ENCODE measurements around the gene GRIK4.

GRIK4 gene

GRCh38 chr11:120954381-120954780, 442.8 kb downstream of the GRIK4 start:
- WGBS, 2 experiments (ENCODE audit: insufficient coverage in 2 of 2), result 88 to 89% methylated on average over 5 to 6 of the region's 7 CpGs
- Histone ChIP-seq H3K4me3 (ENCODE audit: extremely low read depth, insufficient read depth, low read length, poor library complexity, severe bottlenecking) (no peak overlapping the region), H3K27ac (ENCODE audit: low read depth, low read length, severe bottlenecking) (no peak overlapping the region), H3K4me1 (ENCODE audit: control insufficient read depth, insufficient read depth, low read length, poor library complexity, severe bottlenecking) (no peaks in the 10 kb centered on the region), H3K9me3 (ENCODE audit: control insufficient read depth, low read length) (no peaks in the 10 kb centered on the region), H3K36me3 (ENCODE audit: control insufficient read depth, insufficient read depth, low read length) (no peaks in the 10 kb centered on the region)

GRCh38 chr11:120956710-120957495, 445.4 kb downstream of the GRIK4 start:
- WGBS, 2 experiments (ENCODE audit: insufficient coverage in 2 of 2), result 73 to 84% methylated on average over 13 to 14 of the region's 16 CpGs
- H3K36me3 ChIP-seq (ENCODE audit: control insufficient read depth, insufficient read depth, low read length), result no peaks in the 10 kb centered on the region
- H3K27ac ChIP-seq (ENCODE audit: low read depth, low read length, severe bottlenecking), result no peak overlapping the region
- H3K4me3 ChIP-seq (ENCODE audit: extremely low read depth, insufficient read depth, low read length, poor library complexity, severe bottlenecking), result no peak overlapping the region
- no peaks in the 10 kb centered on the region for H3K4me1 ChIP-seq (ENCODE audit: control insufficient read depth, insufficient read depth, low read length, poor library complexity, severe bottlenecking)
- H3K9me3 ChIP-seq (ENCODE audit: control insufficient read depth, low read length), result no peaks in the 10 kb centered on the region

GRCh38 chr11:120958185-120958584, 446.6 kb downstream of the GRIK4 start:
- 92 to 94% methylated on average over 10 to 13 of the region's 14 CpGs for WGBS, 2 experiments (ENCODE audit: insufficient coverage in 2 of 2)
- no peaks in the 10 kb centered on the region for H3K9me3 ChIP-seq (ENCODE audit: control insufficient read depth, low read length)
- no peaks in the 10 kb centered on the region for H3K4me1 ChIP-seq (ENCODE audit: control insufficient read depth, insufficient read depth, low read length, poor library complexity, severe bottlenecking)
- no peak overlapping the region for H3K4me3 ChIP-seq (ENCODE audit: extremely low read depth, insufficient read depth, low read length, poor library complexity, severe bottlenecking)
- H3K36me3 ChIP-seq (ENCODE audit: control insufficient read depth, insufficient read depth, low read length), result no peaks in the 10 kb centered on the region
- no peak overlapping the region for H3K27ac ChIP-seq (ENCODE audit: low read depth, low read length, severe bottlenecking)

- H3K4me3 ChIP-seq (ENCODE audit: extremely low read depth, insufficient read depth, low read length, poor library complexity, severe bottlenecking), result no peak overlapping the region
- 64 to 96% methylated on average over 2 to 3 of the region's 3 CpGs for WGBS, 2 experiments (ENCODE audit: insufficient coverage in 2 of 2)
- no peaks in the 10 kb centered on the region for H3K4me1 ChIP-seq (ENCODE audit: control insufficient read depth, insufficient read depth, low read length, poor library complexity, severe bottlenecking)
- H3K27ac ChIP-seq (ENCODE audit: low read depth, low read length, severe bottlenecking), result no peak overlapping the region
- no peaks in the 10 kb centered on the region for H3K9me3 ChIP-seq (ENCODE audit: control insufficient read depth, low read length)
- no peaks in the 10 kb centered on the region for H3K36me3 ChIP-seq (ENCODE audit: control insufficient read depth, insufficient read depth, low read length)
Measured at GRCh38 chr11:120959189-120959588, 447.6 kb downstream of the GRIK4 start.

GRCh38 chr11:120964857-120965256, 453.3 kb downstream of the GRIK4 start:
- no peak overlapping the region for H3K27ac ChIP-seq (ENCODE audit: low read depth, low read length, severe bottlenecking)
- WGBS, 2 experiments (ENCODE audit: insufficient coverage in 2 of 2), result 100% methylated on average over 1 of the region's 1 CpG
- no peaks in the 10 kb centered on the region for H3K4me1 ChIP-seq (ENCODE audit: control insufficient read depth, insufficient read depth, low read length, poor library complexity, severe bottlenecking)
- no peaks in the 10 kb centered on the region for H3K9me3 ChIP-seq (ENCODE audit: control insufficient read depth, low read length)
- no peak overlapping the region for H3K4me3 ChIP-seq (ENCODE audit: extremely low read depth, insufficient read depth, low read length, poor library complexity, severe bottlenecking)
- no peaks in the 10 kb centered on the region for H3K36me3 ChIP-seq (ENCODE audit: control insufficient read depth, insufficient read depth, low read length)

GRCh38 chr11:120966840-120967239, 455.3 kb downstream of the GRIK4 start:
- Histone ChIP-seq H3K4me1 (ENCODE audit: control insufficient read depth, insufficient read depth, low read length, poor library complexity, severe bottlenecking) (no peaks in the 10 kb centered on the region), H3K36me3 (ENCODE audit: control insufficient read depth, insufficient read depth, low read length) (no peaks in the 10 kb centered on the region), H3K9me3 (ENCODE audit: control insufficient read depth, low read length) (no peaks in the 10 kb centered on the region), H3K4me3 (ENCODE audit: extremely low read depth, insufficient read depth, low read length, poor library complexity, severe bottlenecking) (no peak overlapping the region), H3K27ac (ENCODE audit: low read depth, low read length, severe bottlenecking) (no peak overlapping the region)
- WGBS, 2 experiments (ENCODE audit: insufficient coverage in 2 of 2), result 92 to 96% methylated on average over 11 to 12 of the region's 14 CpGs

DNA sequence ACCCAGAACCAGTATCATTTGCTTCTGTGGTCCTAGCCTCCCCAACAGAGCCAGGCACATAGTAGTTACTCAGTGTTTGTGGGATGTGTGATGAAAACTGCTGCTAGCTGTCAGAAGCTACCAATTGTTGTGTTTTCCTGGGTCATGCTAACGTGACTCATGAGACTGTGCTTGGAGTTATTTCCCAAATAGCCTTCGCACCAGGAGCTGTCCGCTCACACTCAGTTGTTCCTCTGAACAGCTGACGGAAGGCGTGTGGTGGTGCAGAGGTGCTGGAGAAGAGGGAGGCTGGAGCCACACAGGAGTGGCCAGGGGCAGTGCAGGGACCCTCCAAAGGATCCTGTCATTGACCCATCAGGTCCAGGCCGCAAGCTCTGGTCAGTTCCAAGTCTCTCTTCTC, 458.4 kb downstream of the GRIK4 start:
- H3K9me3 ChIP-seq (ENCODE audit: control insufficient read depth, low read length), result no peaks in the 10 kb centered on the region
- WGBS, 2 experiments (ENCODE audit: insufficient coverage in 2 of 2), result 91 to 93% methylated on average over 4 to 6 of the region's 6 CpGs
- no peaks in the 10 kb centered on the region for H3K36me3 ChIP-seq (ENCODE audit: control insufficient read depth, insufficient read depth, low read length)
- peaks cover 5% of the 10 kb centered on the region for H3K4me1 ChIP-seq (ENCODE audit: control insufficient read depth, insufficient read depth, low read length, poor library complexity, severe bottlenecking)
- H3K4me3 ChIP-seq (ENCODE audit: extremely low read depth, insufficient read depth, low read length, poor library complexity, severe bottlenecking), result no peak overlapping the region
- H3K27ac ChIP-seq (ENCODE audit: low read depth, low read length, severe bottlenecking), result no peak overlapping the region

DNA sequence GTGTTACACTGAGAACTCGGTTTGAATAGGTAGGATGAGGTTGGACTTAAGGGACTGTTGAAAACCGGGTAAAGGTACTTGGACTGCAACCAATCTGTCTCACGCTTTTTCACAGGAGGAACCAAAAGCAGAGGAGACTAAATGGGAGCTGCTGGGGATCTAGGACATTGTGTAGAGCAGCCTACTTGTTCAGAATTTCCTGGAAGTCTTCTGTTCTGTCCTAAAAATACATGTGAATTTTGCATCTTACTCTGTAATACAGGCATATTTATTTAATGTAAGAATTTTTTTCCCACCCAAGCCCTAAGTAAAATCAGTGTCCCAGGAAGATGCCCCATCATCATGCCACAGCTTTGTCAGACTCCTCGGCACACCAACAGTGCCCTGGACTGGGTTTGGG, 460.3 kb downstream of the GRIK4 start:
- Histone ChIP-seq H3K9me3 (ENCODE audit: control insufficient read depth, low read length) (no peaks in the 10 kb centered on the region), H3K36me3 (ENCODE audit: control insufficient read depth, insufficient read depth, low read length) (no peaks in the 10 kb centered on the region), H3K4me3 (ENCODE audit: extremely low read depth, insufficient read depth, low read length, poor library complexity, severe bottlenecking) (no peak overlapping the region), H3K27ac (ENCODE audit: low read depth, low read length, severe bottlenecking) (no peak overlapping the region), H3K4me1 (ENCODE audit: control insufficient read depth, insufficient read depth, low read length, poor library complexity, severe bottlenecking) (peaks cover 11% of the 10 kb centered on the region)
- 95 to 100% methylated on average over 3 to 4 of the region's 4 CpGs for WGBS, 2 experiments (ENCODE audit: insufficient coverage in 2 of 2)

DNA sequence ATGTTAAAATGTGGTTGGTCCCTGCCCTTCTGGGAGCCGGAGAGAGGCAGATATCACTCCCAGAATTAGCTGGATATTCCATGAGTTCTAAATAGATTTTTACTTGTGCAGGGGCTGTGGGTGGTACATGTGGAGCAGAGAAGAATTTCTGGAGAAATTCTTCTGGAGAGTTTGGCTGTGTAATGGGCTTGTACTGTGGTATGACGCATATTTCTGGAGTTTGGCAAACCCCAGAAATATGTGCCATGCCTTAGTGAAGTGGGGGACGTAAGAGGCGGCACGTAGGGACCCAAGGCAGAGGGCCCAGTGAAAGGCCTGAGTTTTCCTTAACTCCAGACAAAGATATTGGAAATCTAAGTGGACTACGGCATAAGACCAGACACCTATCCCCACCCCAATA, 461.1 kb downstream of the GRIK4 start:
- WGBS, 2 experiments (ENCODE audit: insufficient coverage in 2 of 2), result 94 to 100% methylated on average over 3 to 5 of the region's 6 CpGs
- Histone ChIP-seq H3K27ac (ENCODE audit: low read depth, low read length, severe bottlenecking) (no peak overlapping the region), H3K36me3 (ENCODE audit: control insufficient read depth, insufficient read depth, low read length) (no peaks in the 10 kb centered on the region)

DNA sequence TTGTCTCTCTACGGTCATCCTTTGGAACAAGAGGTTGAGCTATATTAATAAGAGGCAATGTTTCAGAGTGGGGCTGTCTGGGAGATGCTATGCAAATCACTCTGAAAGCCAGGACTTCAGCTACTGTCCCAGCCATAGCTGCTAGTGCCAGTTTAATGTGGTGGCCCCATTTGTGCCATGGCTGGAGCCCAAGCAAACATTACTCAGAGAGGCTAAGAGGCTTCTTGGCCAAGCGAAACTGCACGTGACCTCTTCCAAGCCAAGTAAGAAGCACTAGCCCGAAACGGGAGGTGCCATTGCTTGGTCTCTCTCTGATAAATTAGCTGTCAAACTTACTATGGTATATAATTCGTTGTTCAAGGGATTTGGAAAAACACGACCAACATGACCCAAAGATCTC, 462.0 kb downstream of the GRIK4 start:
- peaks cover 19% of the 10 kb centered on the region for H3K4me1 ChIP-seq (ENCODE audit: control insufficient read depth, insufficient read depth, low read length, poor library complexity, severe bottlenecking)
- H3K36me3 ChIP-seq (ENCODE audit: control insufficient read depth, insufficient read depth, low read length), result no peaks in the 10 kb centered on the region
- 91 to 100% methylated on average over 4 of the region's 7 CpGs for WGBS, 2 experiments (ENCODE audit: insufficient coverage in 2 of 2)
- no peaks in the 10 kb centered on the region for H3K9me3 ChIP-seq (ENCODE audit: control insufficient read depth, low read length)
- no peak overlapping the region for H3K27ac ChIP-seq (ENCODE audit: low read depth, low read length, severe bottlenecking)
- no peak overlapping the region for H3K4me3 ChIP-seq (ENCODE audit: extremely low read depth, insufficient read depth, low read length, poor library complexity, severe bottlenecking)

More for the DNA sequence above, 461.1 kb downstream of the GRIK4 start:
- peaks cover 16% of the 10 kb centered on the region for H3K4me1 ChIP-seq (ENCODE audit: control insufficient read depth, insufficient read depth, low read length, poor library complexity, severe bottlenecking)
- H3K4me3 ChIP-seq (ENCODE audit: extremely low read depth, insufficient read depth, low read length, poor library complexity, severe bottlenecking), result no peak overlapping the region
- H3K9me3 ChIP-seq (ENCODE audit: control insufficient read depth, low read length), result no peaks in the 10 kb centered on the region

GRCh38 chr11:120974466-120974865, 462.9 kb downstream of the GRIK4 start:
- 86 to 95% methylated on average over 6 to 7 of the region's 9 CpGs for WGBS, 2 experiments (ENCODE audit: insufficient coverage in 2 of 2)
- Histone ChIP-seq H3K27ac (ENCODE audit: low read depth, low read length, severe bottlenecking) (peak overlapping the region; percentile 37), H3K9me3 (ENCODE audit: control insufficient read depth, low read length) (no peaks in the 10 kb centered on the region), H3K4me3 (ENCODE audit: extremely low read depth, insufficient read depth, low read length, poor library complexity, severe bottlenecking) (no peak overlapping the region), H3K36me3 (ENCODE audit: control insufficient read depth, insufficient read depth, low read length) (no peaks in the 10 kb centered on the region), H3K4me1 (ENCODE audit: control insufficient read depth, insufficient read depth, low read length, poor library complexity, severe bottlenecking) (peaks cover 19% of the 10 kb centered on the region)

Data from mesodermal cell (in vitro differentiated cells).